ENCODE measurements around the gene HIVEP1.

DNA sequence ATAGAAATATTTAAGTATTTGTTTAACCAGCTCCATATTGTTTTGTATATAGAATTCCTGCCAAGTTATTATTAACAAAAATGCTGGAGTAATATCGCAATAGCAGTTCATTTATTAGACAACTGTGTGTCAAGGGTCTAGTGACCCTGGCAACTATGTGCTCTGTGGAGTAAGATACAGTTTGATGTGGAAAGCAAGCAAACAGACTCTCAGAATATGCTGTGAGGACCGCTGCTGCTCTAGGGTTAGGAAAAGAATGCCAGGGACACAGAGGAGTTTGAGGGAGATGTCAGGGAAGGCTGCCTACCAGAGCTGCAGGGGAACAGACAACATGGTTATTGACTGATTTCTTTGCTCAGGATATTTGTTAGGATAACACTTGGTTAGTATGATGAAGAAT lies 71.2 kb downstream of the HIVEP1 start:
- TF ChIP-seq CTCF (IDR thresholded peaks at IDR 0.05) (no peak), POLR2A (IDR thresholded peaks at IDR 0.05) (no peak), POLR2AphosphoS5 (IDR thresholded peaks at IDR 0.05) (no peak)

All from prostate gland (tissue), 2 donors.